Kidney (tissue), 14 donors: ENCODE measurements around the gene MACROD2. TPM values are rescaled to one million over a fixed set of nuclear protein-coding genes. Genes with fewer than 3 reads are reported as not detected.

Experiments used
- DNase-seq, 5 donors: peaks; one replicate each; pipeline ENCODE4 v3.0.0-alpha.2; 2013 to 2020
- FAIRE-seq: peaks from 2 replicates; lab custom pipeline; 2012; peaks lifted over from hg19 to GRCh38; lab: Jason Lieb, UNC
- H3K27ac ChIP-seq, 2 donors: one replicate each; pipeline ENCODE4 v1.7.0; 2013; ENCODE audit warnings: low read depth in 2 of 2, low read length in 2 of 2, inconsistent platforms in 1 of 2
- H3K27me3 ChIP-seq: one replicate; pipeline ENCODE4 v1.7.1; 2013; ENCODE audit warnings: low read length, inconsistent platforms; ENCODE audit not compliant: control insufficient read depth, insufficient read depth
- H3K36me3 ChIP-seq, 3 donors: one replicate each; pipeline versions ENCODE4 v1.7.0 to v1.7.1; 2013; ENCODE audit warnings: low read length in 3 of 3, control low read depth in 1 of 3, inconsistent platforms in 1 of 3; ENCODE audit not compliant: insufficient read depth in 3 of 3, control insufficient read depth in 2 of 3
- H3K4me1 ChIP-seq, 3 donors: one replicate each; pipeline versions ENCODE4 v1.7.0 to v1.7.1; 2013; ENCODE audit warnings: low read length in 3 of 3, inconsistent platforms in 1 of 3, low read depth in 1 of 3; ENCODE audit not compliant: control insufficient read depth in 2 of 3, insufficient read depth in 2 of 3
- H3K4me3 ChIP-seq, 3 donors: one replicate each; pipeline versions ENCODE4 v1.7.0 to v1.8.1; 2013; ENCODE audit warnings: low read length in 3 of 3, control low read depth in 1 of 3, inconsistent platforms in 1 of 3
- H3K9ac ChIP-seq, 3 donors: one replicate each; pipeline versions ENCODE4 v1.7.0 to v1.7.1; 2013; ENCODE audit warnings: low read length in 3 of 3, control low read depth in 1 of 3, inconsistent platforms in 1 of 3
- H3K9me3 ChIP-seq, 3 donors: one replicate each; pipeline versions ENCODE4 v1.7.0 to v1.7.1; 2013; ENCODE audit warnings: low read length in 3 of 3, control low read depth in 1 of 3, inconsistent platforms in 1 of 3; ENCODE audit not compliant: control insufficient read depth in 2 of 3, insufficient read depth in 1 of 3
- intact Hi-C: fragments of 100-400 bp; cut with DNase I; formaldehyde crosslinking; loops from one replicate; pipeline ENCODE4 v1.11.1; 2022
- polyA plus RNA-seq: library from polyadenylated mRNA; stranded (reverse); fragments of 350-450 nt; fragmentation: Illumina TruSeq; extraction: RNeasy Lipid Tissue Mini Kit (QIAGEN cat#74804); gene quantifications from one replicate; pipeline ENCODE4 v1.2.3, GENCODE V29; 2014; ENCODE audit warnings: low read depth, low replicate concordance; ENCODE audit not compliant: insufficient read depth
- total RNA-seq: library from RNA; stranded (reverse); fragmentation: NEBNext Ultra II Directional; extraction: Animal tissue kit (Norgen Biotek cat#: 25700); gene quantifications from one replicate; pipeline ENCODE4 v1.2.1, GENCODE V29; 2021
- TF ChIP-seq, protein P1 (sequence below): IDR thresholded peaks from 3 replicates; pipeline ENCODE4 v1.5.1; 2012; ENCODE audit warnings: mild to moderate bottlenecking, moderate library complexity, borderline replicate concordance; ENCODE audit not compliant: insufficient read depth; ENCODE audit errors: extremely low read depth
- donor health status: control.
- donor health status: control.
- donor health status: control.
- donor health status: control.
- donor health status: control.
- donor health status: DM: yes; HTN: yes; CAD: no.
- donor health status: Normal renal cell carcinoma (clear cell type).

The MACROD2 gene
- total and polyA plus RNA-seq, 2 donors from 2014 or later: 3.0 to 10.0 TPM

DNA sequence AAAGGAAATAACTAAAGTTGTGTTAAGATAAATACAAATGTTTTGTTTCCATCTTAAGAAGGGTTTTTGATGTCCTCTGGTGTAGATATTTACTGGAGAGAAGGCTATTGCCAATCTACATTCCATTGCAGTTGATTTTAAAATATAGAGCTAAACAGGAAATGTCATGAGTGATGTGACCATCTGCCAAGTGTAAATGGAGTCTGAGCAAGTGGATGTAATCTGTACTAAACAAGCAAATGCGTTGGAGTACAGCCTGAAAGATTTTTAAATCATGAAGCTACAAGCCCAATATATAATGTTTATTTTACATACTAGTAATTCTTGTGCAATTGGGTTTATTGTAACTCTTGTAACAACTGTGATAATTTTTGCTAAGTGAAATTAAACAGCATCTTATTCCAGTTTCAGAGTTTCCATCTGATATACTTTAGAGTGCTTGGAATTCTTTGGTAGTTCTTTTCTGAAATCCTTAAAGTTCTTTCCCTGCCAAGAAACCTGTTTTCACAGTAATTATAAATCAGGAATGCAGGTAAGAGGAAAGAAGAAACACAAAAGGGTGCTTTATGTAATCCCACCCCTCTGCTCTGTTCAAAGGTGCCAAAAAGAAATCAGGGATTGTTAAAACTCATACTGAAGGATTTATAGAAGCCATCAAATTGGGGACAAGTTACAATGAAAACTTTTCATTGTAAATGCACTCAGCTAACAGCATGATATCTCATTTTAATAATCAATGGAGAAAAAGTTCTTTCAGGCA lies 389.3 kb downstream of the MACROD2 start:
- no peak for FAIRE-seq
- intact Hi-C loops: no loop called here

DNA sequence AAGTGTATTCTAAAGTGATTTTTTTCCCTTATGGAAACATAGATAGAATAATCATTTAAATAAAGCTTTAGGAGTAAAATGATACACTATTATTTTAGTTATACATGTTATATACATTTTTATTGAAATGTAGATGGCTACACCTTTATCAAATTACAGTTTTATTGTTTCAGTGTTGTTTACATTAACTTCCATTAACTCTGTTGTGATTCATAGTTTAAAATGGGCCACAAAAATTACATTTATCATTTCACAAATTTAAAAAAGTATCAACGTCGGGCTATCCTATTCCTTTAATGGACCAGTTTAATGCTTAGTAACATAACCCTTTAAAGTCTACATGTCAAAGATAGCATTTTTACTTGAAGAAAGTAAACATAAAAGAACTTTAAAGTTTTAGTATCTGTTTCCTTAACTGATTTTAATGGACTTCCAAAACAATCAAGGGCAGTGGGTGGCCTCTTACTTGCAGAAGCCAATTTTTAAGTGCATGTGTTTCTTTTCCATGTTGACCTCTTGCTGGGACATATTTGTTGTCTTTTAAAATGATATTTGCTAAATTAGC lies 389.9 kb downstream of the MACROD2 start:
- no peak overlapping the region for H3K27ac ChIP-seq

More for the DNA sequence above, 389.3 kb downstream of the MACROD2 start:
- DNase-seq: peak in 2 of 5 donors; percentile 19 to 37
- H3K4me3 ChIP-seq: no peak overlapping the region
- TF ChIP-seq, protein P1, sequence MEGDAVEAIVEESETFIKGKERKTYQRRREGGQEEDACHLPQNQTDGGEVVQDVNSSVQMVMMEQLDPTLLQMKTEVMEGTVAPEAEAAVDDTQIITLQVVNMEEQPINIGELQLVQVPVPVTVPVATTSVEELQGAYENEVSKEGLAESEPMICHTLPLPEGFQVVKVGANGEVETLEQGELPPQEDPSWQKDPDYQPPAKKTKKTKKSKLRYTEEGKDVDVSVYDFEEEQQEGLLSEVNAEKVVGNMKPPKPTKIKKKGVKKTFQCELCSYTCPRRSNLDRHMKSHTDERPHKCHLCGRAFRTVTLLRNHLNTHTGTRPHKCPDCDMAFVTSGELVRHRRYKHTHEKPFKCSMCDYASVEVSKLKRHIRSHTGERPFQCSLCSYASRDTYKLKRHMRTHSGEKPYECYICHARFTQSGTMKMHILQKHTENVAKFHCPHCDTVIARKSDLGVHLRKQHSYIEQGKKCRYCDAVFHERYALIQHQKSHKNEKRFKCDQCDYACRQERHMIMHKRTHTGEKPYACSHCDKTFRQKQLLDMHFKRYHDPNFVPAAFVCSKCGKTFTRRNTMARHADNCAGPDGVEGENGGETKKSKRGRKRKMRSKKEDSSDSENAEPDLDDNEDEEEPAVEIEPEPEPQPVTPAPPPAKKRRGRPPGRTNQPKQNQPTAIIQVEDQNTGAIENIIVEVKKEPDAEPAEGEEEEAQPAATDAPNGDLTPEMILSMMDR: no peak
- peaks cover 0 to 4% (median 2%) of the 10 kb centered on the region in 3 donors for H3K9me3 ChIP-seq
- no peaks in the 10 kb centered on the region for H3K4me1 ChIP-seq
- no peaks in the 10 kb centered on the region for H3K36me3 ChIP-seq
- no peak overlapping the region for H3K9ac ChIP-seq
- no peak overlapping the region for H3K27ac ChIP-seq
- H3K27me3 ChIP-seq: no peaks in the 10 kb centered on the region

DNA sequence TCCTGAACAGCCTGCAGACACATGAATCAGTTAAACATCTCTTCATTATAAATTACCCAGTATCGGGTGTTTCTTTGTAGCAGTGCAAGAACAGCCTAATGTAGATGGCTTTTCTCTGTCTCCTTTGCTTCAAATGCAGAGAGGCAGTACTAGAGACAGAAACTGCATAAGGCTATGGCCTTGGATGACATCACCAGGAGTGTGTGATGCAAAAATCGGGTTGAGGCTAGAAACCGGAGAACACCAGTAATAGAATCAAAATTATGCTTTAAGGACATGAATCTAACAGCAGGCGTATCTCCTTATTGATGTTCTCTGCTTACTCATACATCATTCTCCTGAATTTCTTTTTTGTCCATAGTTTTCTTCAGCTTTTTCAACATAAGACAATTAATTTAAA lies 391.4 kb downstream of the MACROD2 start:
- Histone ChIP-seq H3K27me3 (no peaks in the 10 kb centered on the region), H3K9ac (no peak overlapping the region), H3K4me3 (no peak overlapping the region), H3K27ac (no peak overlapping the region), H3K36me3 (no peaks in the 10 kb centered on the region), H3K4me1 (no peaks in the 10 kb centered on the region), H3K9me3 (peaks cover 0 to 4% (median 2%) of the 10 kb centered on the region in 3 donors)
- DNase-seq (no peak), FAIRE-seq (no peak)
- intact Hi-C loops: no loop called here
- TF ChIP-seq, protein P1: no peak

More for the DNA sequence above, 389.9 kb downstream of the MACROD2 start:
- Histone ChIP-seq H3K4me3 (no peak overlapping the region), H3K27me3 (no peaks in the 10 kb centered on the region), H3K9me3 (peaks cover 0 to 4% (median 2%) of the 10 kb centered on the region in 3 donors), H3K4me1 (no peaks in the 10 kb centered on the region), H3K9ac (no peak overlapping the region), H3K36me3 (no peaks in the 10 kb centered on the region)
- DNase-seq: peak in 1 of 5 donors; percentile 19
- no peak for FAIRE-seq
- intact Hi-C loops: no loop called here
- TF ChIP-seq, protein P1: no peak
